GM19395 (cell line): Measurements from ENCODE around the gene CYP26B1.

Experiments used
- ATAC-seq: cut with Tn5 transposase; IDR thresholded peaks from one replicate; pipeline ENCODE4 v1.9.1; 2021; ENCODE audit warnings: mild to moderate bottlenecking, moderate library complexity; ENCODE audit not compliant: unreplicated experiment

The CYP26B1 gene

DNA sequence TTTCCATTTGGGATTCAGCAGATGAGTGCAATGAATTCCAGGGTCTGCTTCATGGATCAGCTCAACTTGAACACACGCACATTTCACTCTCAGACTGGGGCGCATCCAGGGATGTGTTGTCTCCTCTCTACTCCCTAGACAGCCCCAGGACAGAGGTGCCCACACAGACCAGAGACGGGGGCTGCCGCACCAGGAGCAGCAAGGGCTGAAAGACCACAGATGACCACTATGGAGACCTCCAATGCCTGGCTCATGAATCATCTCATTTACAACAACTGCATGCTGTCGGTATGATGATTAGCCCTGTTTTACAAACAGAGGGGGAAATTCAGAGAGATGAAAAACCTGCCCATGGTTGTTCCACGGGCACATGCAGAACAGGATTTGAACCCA, 63.1 kb downstream of the CYP26B1 start:
- no peak for ATAC-seq

DNA sequence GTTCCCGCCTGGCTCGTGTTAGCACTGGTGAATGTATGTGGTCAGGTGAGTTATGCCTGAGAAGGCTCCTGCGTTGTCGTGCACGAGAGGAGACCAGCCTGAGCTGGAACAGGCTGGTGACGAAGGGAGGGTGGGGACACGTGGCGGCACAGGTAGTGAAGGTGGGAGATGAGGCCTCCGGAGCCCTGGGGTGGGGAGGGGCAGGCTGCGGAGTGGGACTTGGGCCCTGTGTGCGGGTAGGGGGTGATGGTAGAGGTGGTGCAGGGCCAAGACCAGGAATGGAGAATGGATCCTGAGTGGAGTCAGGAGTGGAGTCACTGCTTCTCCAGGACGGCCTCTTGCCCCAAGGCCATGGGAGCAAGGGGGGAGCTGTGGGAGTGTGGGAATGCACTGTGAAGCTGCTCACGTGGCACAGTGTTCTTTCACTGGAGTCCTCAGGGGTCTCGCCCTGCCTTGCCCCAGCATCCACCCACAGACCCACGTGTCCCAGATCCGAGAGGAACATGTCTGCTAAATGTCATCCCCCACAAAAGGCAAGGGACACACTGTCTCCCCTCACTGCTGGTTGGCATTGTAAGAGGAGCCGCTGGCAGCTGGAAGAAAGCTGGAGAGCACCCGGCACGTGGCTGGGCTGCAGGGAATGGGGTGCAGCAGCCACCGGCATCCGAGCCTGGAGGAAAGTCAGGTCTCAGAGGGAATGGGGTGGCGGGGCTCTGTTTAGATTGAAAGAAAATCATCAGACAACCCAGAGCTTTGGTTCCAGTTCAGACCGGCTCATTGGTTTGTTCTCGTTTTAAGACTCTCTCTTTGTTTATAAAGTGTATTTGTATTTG, 63.7 kb downstream of the CYP26B1 start:
- ATAC-seq = no peak

GRCh38 chr2:72082887-72083286, 64.8 kb downstream of the CYP26B1 start:
- no peak for ATAC-seq

GRCh38 chr2:72082021-72082601, 65.6 kb downstream of the CYP26B1 start:
- ATAC-seq = no peak

DNA sequence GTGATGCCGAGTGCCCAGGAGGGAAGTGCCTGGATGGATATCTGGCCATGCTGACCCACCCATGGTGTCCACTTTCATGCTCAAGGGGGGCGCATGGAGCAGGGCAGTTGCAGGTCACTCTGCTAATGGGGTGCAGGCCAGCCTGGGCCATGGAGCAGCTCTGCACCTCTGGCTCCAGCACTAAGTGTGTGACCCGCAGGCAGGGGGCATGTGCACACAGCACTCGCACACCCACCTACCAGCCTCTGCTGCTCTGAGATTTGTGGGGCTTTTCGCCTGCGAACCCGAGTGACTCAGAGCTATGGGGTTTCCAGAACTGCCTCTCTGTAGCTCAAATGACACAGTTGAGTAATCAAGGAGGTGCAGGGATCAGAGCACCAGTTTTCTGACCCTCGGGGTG, 66.2 kb downstream of the CYP26B1 start:
- no peak for ATAC-seq

DNA sequence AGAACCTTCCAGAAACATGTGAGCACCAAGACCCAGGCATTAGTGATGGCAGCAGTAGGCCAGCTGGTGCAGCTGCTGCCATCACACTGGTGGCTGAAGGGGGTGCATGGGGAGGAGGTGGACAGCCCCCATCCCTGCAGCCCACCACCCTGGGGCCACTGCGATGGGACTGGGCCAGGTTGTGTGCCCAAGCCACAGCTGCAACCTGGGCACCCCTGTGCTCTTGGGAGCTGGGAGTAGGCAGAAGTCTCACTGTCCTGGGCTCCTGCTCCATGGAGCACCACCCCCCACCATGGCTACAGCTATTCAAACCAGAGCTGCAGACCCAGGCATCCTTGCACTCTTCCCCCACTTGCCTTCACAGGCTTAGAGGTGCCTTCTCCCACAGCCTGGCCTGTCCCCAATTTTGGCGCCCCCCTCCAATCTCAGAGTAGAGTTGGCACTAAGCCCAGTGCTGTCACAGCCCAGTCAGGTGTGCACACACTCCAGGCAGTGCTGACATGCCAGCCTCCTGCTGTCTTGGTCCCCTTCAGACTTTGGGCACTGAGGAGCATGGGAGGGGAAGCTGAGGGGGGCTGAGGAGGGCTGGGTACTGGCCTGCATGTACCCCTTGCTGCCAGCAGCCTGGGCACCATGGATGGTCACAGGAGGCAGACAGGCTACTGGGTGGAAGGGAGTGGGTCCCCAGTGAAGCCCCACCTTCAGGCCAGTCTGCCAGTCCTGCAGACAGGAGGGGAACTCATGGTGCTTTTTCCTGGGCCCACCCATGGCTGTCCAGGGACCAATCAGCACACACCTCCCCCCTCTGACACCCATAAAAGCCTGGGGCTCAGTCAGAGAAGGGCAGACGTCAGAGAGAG, 67.1 kb downstream of the CYP26B1 start:
- ATAC-seq = no peak
